ENCODE measurements around the gene CERK.

The CERK gene

DNA sequence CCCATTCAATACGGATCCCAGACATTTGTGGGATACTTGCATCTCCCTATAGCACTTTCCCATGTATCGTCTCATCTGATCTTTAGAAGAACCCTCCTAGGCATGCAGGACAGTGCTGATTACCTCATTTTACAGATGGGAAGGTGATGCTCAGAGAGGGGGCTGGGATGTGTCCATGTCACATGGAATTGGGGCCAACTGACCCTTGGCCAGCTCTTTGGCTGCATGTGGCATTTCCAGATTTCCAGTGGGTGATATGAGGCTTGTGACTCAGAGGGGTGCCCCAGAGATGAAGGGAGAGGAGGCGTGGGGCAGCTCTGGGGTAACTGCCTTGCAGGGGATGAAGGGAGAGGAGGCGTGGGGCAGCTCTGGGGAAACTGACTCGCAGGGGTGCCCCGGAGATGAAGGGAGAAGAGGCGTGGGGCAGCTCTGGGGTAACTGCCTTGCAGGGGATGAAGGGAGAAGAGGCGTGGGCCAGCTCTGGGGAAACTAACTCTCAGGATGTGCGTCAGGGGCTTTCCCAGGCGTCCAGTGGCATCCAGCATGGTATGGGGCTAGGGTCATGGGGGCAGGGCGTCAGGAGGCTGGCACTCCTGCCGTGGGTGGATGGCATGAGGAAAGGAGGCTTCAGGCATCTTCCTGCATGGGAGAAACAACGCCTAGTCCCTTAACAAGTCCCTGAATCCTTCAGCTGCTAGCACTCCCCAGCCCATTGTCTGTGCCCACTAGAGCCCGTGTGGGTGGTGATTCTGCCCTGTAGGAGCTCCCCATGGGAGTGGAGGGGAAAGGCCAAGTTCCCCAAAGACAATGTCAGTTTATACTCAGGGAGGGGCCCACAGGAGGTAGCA lies 11.9 kb upstream of the CERK start:
- Histone ChIP-seq H3K27ac (replicated peaks) (peak overlapping the region; percentile 38; the same call in 1 of the 2 replicates), H3K4me3 (replicated peaks; ENCODE audit: insufficient read depth, low read length) (no peak overlapping the region), H3K27me3 (ENCODE audit: insufficient read depth, poor library complexity, severe bottlenecking) (no peaks in the 10 kb centered on the region)
- no peak for DNase-seq (ENCODE audit: low read depth in 1 of 2, low spot score in 1 of 2)
- TF ChIP-seq, protein P1, sequence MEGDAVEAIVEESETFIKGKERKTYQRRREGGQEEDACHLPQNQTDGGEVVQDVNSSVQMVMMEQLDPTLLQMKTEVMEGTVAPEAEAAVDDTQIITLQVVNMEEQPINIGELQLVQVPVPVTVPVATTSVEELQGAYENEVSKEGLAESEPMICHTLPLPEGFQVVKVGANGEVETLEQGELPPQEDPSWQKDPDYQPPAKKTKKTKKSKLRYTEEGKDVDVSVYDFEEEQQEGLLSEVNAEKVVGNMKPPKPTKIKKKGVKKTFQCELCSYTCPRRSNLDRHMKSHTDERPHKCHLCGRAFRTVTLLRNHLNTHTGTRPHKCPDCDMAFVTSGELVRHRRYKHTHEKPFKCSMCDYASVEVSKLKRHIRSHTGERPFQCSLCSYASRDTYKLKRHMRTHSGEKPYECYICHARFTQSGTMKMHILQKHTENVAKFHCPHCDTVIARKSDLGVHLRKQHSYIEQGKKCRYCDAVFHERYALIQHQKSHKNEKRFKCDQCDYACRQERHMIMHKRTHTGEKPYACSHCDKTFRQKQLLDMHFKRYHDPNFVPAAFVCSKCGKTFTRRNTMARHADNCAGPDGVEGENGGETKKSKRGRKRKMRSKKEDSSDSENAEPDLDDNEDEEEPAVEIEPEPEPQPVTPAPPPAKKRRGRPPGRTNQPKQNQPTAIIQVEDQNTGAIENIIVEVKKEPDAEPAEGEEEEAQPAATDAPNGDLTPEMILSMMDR (IDR thresholded peaks at IDR 0.05; ENCODE audit: insufficient read depth, low read length) = no peak
- TF ChIP-seq GABPA (IDR thresholded peaks at IDR 0.05; ENCODE audit: low read depth) (no peak), POLR2AphosphoS5 (IDR thresholded peaks at IDR 0.05; ENCODE audit: low read depth) (no peak), SPI1 (IDR thresholded peaks at IDR 0.05; ENCODE audit: borderline replicate concordance, low read depth) (no peak)
- TF ChIP-seq, protein P2, sequence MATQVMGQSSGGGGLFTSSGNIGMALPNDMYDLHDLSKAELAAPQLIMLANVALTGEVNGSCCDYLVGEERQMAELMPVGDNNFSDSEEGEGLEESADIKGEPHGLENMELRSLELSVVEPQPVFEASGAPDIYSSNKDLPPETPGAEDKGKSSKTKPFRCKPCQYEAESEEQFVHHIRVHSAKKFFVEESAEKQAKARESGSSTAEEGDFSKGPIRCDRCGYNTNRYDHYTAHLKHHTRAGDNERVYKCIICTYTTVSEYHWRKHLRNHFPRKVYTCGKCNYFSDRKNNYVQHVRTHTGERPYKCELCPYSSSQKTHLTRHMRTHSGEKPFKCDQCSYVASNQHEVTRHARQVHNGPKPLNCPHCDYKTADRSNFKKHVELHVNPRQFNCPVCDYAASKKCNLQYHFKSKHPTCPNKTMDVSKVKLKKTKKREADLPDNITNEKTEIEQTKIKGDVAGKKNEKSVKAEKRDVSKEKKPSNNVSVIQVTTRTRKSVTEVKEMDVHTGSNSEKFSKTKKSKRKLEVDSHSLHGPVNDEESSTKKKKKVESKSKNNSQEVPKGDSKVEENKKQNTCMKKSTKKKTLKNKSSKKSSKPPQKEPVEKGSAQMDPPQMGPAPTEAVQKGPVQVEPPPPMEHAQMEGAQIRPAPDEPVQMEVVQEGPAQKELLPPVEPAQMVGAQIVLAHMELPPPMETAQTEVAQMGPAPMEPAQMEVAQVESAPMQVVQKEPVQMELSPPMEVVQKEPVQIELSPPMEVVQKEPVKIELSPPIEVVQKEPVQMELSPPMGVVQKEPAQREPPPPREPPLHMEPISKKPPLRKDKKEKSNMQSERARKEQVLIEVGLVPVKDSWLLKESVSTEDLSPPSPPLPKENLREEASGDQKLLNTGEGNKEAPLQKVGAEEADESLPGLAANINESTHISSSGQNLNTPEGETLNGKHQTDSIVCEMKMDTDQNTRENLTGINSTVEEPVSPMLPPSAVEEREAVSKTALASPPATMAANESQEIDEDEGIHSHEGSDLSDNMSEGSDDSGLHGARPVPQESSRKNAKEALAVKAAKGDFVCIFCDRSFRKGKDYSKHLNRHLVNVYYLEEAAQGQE (IDR thresholded peaks at IDR 0.05; ENCODE audit: insufficient replicate concordance, low read depth) = no peak

DNA sequence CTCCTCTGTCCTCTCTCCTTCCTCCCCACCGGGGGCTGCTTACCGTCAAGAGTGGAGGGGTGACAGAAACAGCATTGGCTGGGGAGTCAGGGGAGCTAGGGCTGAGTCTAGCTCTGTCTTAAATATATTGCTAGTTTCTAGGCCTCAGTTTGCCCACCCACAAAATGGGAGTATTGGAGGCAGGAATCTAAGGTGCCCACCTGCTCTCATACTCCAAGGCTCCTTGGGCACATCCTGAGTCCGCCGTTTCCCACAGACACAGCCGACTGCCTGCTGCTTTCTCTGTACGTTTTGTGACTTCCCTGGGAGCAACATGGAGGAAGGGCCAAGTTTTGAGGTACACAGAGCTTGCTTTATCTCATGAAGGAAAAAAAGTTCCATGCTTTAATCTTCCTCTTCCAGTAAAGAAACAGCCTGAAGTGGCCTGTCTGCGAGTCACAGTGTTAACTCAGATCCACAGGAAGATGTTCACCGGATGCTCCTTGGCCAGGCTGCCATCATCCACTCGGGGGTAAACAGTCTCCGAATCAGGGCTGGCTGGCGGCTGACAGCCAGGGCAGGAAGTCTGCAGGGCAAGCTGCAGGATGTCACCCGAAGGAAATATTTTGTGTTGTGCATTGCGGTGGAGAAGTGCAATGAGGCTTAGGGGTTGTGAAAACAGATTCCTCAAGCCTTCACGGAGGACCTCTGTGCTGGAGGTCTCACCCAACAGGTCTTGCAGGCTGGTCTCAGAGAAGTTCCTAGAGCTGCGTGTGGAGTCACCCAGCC lies 11.0 kb upstream of the CERK start:
- H3K27ac ChIP-seq (replicated peaks) = peak overlapping the region; percentile 38
- TF ChIP-seq POLR2AphosphoS5 (IDR thresholded peaks at IDR 0.05; ENCODE audit: low read depth) (0 out of 2 replicates have a peak, but pooled peaks have one; percentile 43), GABPA (IDR thresholded peaks at IDR 0.05; ENCODE audit: low read depth) (no peak; the same call in 1 of the 2 replicates), SPI1 (IDR thresholded peaks at IDR 0.05; ENCODE audit: borderline replicate concordance, low read depth) (0 out of 2 replicates have a peak, but pooled peaks have one; percentile 7)
- TF ChIP-seq, protein P1 (IDR thresholded peaks at IDR 0.05; ENCODE audit: insufficient read depth, low read length) = no peak
- TF ChIP-seq, protein P2 (IDR thresholded peaks at IDR 0.05; ENCODE audit: insufficient replicate concordance, low read depth) = no peak
- H3K4me3 ChIP-seq (replicated peaks; ENCODE audit: insufficient read depth, low read length) = no peak overlapping the region
- no peaks in the 10 kb centered on the region for H3K27me3 ChIP-seq (ENCODE audit: insufficient read depth, poor library complexity, severe bottlenecking)
- peak in 1 of 2 experiments; percentile 73 for DNase-seq (ENCODE audit: low read depth in 1 of 2, low spot score in 1 of 2)

DNA sequence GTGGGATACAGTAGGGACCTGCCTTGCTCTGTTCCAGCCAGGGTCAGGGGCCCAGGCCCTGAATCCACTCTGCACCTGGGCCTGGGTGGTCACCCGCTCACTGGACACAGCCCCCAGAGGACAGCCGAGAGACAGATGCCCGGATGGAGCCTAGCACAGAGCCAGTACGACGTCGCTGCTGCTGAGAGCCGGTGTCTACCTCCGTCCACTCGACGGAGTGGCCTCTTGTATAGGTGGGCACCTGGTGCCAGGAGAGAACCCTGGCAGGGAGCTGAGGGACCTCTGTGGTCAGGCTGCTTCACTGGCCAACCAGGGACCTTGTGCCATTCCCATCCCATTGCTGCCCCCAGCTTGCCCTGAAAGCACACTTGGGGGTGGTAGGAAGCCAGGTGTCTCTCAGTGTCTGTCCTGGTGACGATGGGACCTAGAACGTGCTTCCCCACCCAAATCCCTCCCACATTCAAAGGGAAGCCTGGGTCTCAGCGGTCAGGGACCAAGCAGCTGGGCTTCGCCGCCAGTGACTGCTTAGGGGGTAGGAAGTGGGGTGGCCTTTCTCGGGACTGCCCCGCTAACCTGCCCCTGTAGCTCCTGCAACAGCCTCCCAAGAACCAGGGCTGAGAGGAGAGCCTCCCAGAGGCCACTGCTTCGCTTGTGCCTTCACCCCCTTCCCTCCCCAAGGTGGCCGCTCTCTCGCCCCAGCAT lies 10.3 kb upstream of the CERK start:
- H3K27ac ChIP-seq (replicated peaks) = peak overlapping the region; percentile 38; the same call in 1 of the 2 replicates

More for the DNA sequence above, 10.3 kb upstream of the CERK start:
- H3K27me3 ChIP-seq (ENCODE audit: insufficient read depth, poor library complexity, severe bottlenecking) = no peaks in the 10 kb centered on the region
- DNase-seq (ENCODE audit: low read depth in 1 of 2, low spot score in 1 of 2) = no peak
- no peak overlapping the region for H3K4me3 ChIP-seq (replicated peaks; ENCODE audit: insufficient read depth, low read length)
- no peak for TF ChIP-seq POLR2AphosphoS5 (IDR thresholded peaks at IDR 0.05; ENCODE audit: low read depth)
- no peak for TF ChIP-seq GABPA (IDR thresholded peaks at IDR 0.05; ENCODE audit: low read depth)
- TF ChIP-seq SPI1 (IDR thresholded peaks at IDR 0.05; ENCODE audit: borderline replicate concordance, low read depth) = no peak
- TF ChIP-seq, protein P1 (IDR thresholded peaks at IDR 0.05; ENCODE audit: insufficient read depth, low read length) = no peak
- TF ChIP-seq, protein P2 (IDR thresholded peaks at IDR 0.05; ENCODE audit: insufficient replicate concordance, low read depth) = no peak

All from HL-60 (cell line).